ENCODE results near the gene OR2J1. TPM values are rescaled to one million over a fixed set of nuclear protein-coding genes. Genes with fewer than 3 reads are reported as not detected.
A peak's percentile ranks its signal among the peaks of the same experiment; 100 is the strongest.

The OR2J1 gene
- not detected for total RNA-seq
- long read RNA-seq: 0 reads

- 63% methylated on average over 3 of the region's 3 CpGs for WGBS (ENCODE audit: insufficient coverage, low coverage, low lambda C conversion rate, missing lambda C conversion rate)
These were observed at the start of gene OR2J1 for GRCh38 chr6:29099190-29099589. TSS of gene OR2J1 (plus strand) at chr6:29099490. CDS start at chr6:29100943, 1,453 bp downstream.

GRCh38 chr6:29051680-29052079, 47.6 kb upstream of the OR2J1 start:
- no peaks in the 10 kb centered on the region for H3K36me3 ChIP-seq
- intact Hi-C loops (cut with DNase I): no loop called here
- no peaks in the 10 kb centered on the region for H3K4me1 ChIP-seq
- H3K27me3 ChIP-seq: peaks cover 0 to 13% of the 10 kb centered on the region in 2 donors
- H3K27ac ChIP-seq: no peak overlapping the region
- 67% methylated on average over 3 of the region's 3 CpGs for WGBS (ENCODE audit: insufficient coverage, low coverage, low lambda C conversion rate, missing lambda C conversion rate)
- TF ChIP-seq CTCF (IDR thresholded peaks at IDR 0.05) (no peak), POLR2A (IDR thresholded peaks at IDR 0.05) (no peak)
- ATAC-seq: no peak
- no peaks in the 10 kb centered on the region for H3K9me3 ChIP-seq
- DNase-seq: no peak
- no peak overlapping the region for H3K4me3 ChIP-seq

More at GRCh38 chr6:29099190-29099589, at the start of gene OR2J1:
- TF ChIP-seq CTCF (IDR thresholded peaks at IDR 0.05): no peak
- no peak for TF ChIP-seq POLR2A (IDR thresholded peaks at IDR 0.05)
- DNase-seq: no peak
- intact Hi-C loops (cut with DNase I): no loop called here
- H3K9me3 ChIP-seq: no peaks in the 10 kb centered on the region
- H3K4me1 ChIP-seq: no peaks in the 10 kb centered on the region
- H3K27ac ChIP-seq: no peak within 1 kb of the TSS
- H3K27me3 ChIP-seq: no peaks in the 10 kb centered on the region
- no peak within 1 kb of the TSS for H3K4me3 ChIP-seq
- no peak for ATAC-seq
- no peaks in the 10 kb centered on the region for H3K36me3 ChIP-seq

GRCh38 chr6:29071831-29072723, 27.2 kb upstream of the OR2J1 start:
- Histone ChIP-seq H3K4me1 (no peaks in the 10 kb centered on the region), H3K9me3 (no peaks in the 10 kb centered on the region), H3K27me3 (no peaks in the 10 kb centered on the region), H3K36me3 (no peaks in the 10 kb centered on the region), H3K4me3 (no peak overlapping the region), H3K27ac (no peak overlapping the region)
- intact Hi-C loops (cut with DNase I): no loop called here
- ATAC-seq (peak; percentile 76 to 91 (median 86)), DNase-seq (peak in 2 of 3 donors; percentile 29 to 45)
- WGBS (ENCODE audit: insufficient coverage, low coverage, low lambda C conversion rate, missing lambda C conversion rate): 25% methylated on average over 9 of the region's 9 CpGs
- TF ChIP-seq CTCF (IDR thresholded peaks at IDR 0.05): peak; percentile 47 to 61 (median 54)
- no peak for TF ChIP-seq POLR2A (IDR thresholded peaks at IDR 0.05)

- Histone ChIP-seq H3K27me3 (no peaks in the 10 kb centered on the region), H3K27ac (no peak overlapping the region), H3K36me3 (no peaks in the 10 kb centered on the region), H3K4me1 (no peaks in the 10 kb centered on the region), H3K9me3 (no peaks in the 10 kb centered on the region), H3K4me3 (no peak overlapping the region)
- 50% methylated on average over 1 of the region's 1 CpG for WGBS (ENCODE audit: insufficient coverage, low coverage, low lambda C conversion rate, missing lambda C conversion rate)
- intact Hi-C loops (cut with DNase I): no loop called here
- no peak for TF ChIP-seq CTCF (IDR thresholded peaks at IDR 0.05)
- TF ChIP-seq POLR2A (IDR thresholded peaks at IDR 0.05): no peak
- no peak for ATAC-seq
- no peak for DNase-seq
These were observed 20.1 kb upstream of the OR2J1 start for GRCh38 chr6:29079203-29079602.
